Measurements from ENCODE around the gene ETDA.

GRCh38 chrX:135287266-135287823 is 35.5 kb downstream of the ETDA start:
- no peak for TF ChIP-seq CTCF (IDR thresholded peaks at IDR 0.05)
- no peak for TF ChIP-seq POLR2A (IDR thresholded peaks at IDR 0.05)
